CD4-positive, alpha-beta T cell (primary cell): Measurements from ENCODE around the gene RBM8A. TPM values are rescaled to one million over a fixed set of nuclear protein-coding genes. Genes with fewer than 3 reads are reported as not detected.

Experiments used
- ATAC-seq: fragments of 200-7000 bp; cut with Tn5 transposase; one replicate; pipeline ENCODE4 v1.10.0; 2022; ENCODE audit warnings: mild to moderate bottlenecking; ENCODE audit not compliant: poor library complexity
- CTCF ChIA-PET: fragments of 350-600 bp; sonication (Branson Sonifier 250); formaldehyde crosslinking; loops from one replicate; lab custom pipeline; 2021; ENCODE audit warnings: antibody characterized with exemption, inconsistent platforms; lab: Charles Lee
- POLR2A ChIA-PET: fragments of 350-600 bp; sonication (Branson Sonifier 250); formaldehyde crosslinking; loops from one replicate; lab custom pipeline; 2021; ENCODE audit warnings: antibody characterized with exemption, inconsistent platforms; lab: Charles Lee
- DNase-seq, 14 experiments: peaks; one replicate each; pipeline ENCODE4 v3.0.0-alpha.2; 2013 to 2020; ENCODE audit warnings: mixed read lengths in 2 of 14
- H3K27ac ChIP-seq, 2 donors: one replicate each; pipeline versions ENCODE4 v1.5.1 to v1.7.0; 2013; ENCODE audit warnings: low read length in 2 of 2, low read depth in 1 of 2, mild to moderate bottlenecking in 1 of 2
- H3K27me3 ChIP-seq, 2 experiments: 1 replicate in 1 of 2; 2 replicates in 1 of 2; pipeline versions ENCODE4 v1.6.1 to v1.7.0; 2013; ENCODE audit warnings: low read length in 2 of 2, control low read depth in 1 of 2, mild to moderate bottlenecking in 1 of 2, moderate library complexity in 1 of 2; ENCODE audit not compliant: insufficient read depth in 2 of 2, control insufficient read depth in 1 of 2
- H3K36me3 ChIP-seq: one replicate; pipeline ENCODE4 v1.6.1; 2013; ENCODE audit warnings: low read length, control low read depth; ENCODE audit not compliant: insufficient read depth
- H3K4me1 ChIP-seq: one replicate; pipeline ENCODE4 v1.6.1; 2013; ENCODE audit warnings: low read length, control low read depth; ENCODE audit not compliant: insufficient read depth
- H3K4me3 ChIP-seq: one replicate; pipeline ENCODE4 v1.5.1; 2013; ENCODE audit warnings: mild to moderate bottlenecking, low read length, moderate library complexity
- H3K9me3 ChIP-seq, 2 experiments: 1 replicate in 1 of 2; 2 replicates in 1 of 2; pipeline versions ENCODE4 v1.6.1 to v1.7.0; 2013; ENCODE audit warnings: low read length in 2 of 2, mild to moderate bottlenecking in 2 of 2, control low read depth in 1 of 2, moderate library complexity in 1 of 2; ENCODE audit not compliant: control insufficient read depth in 1 of 2, insufficient read depth in 1 of 2
- H3K27ac Mint-ChIP-seq: one replicate; pipeline ENCODE4 v1.8.0; 2020; ENCODE audit warnings: mixed read lengths
- H3K27me3 Mint-ChIP-seq: one replicate; pipeline ENCODE4 v1.8.0; 2021; ENCODE audit warnings: mixed read lengths
- H3K36me3 Mint-ChIP-seq: one replicate; pipeline ENCODE4 v1.8.0; 2021; ENCODE audit warnings: low read depth, mixed read lengths
- H3K4me1 Mint-ChIP-seq: one replicate; pipeline ENCODE4 v1.8.0; 2021; ENCODE audit warnings: low read depth, mixed read lengths
- H3K4me3 Mint-ChIP-seq: one replicate; pipeline ENCODE4 v1.8.0; 2020; ENCODE audit warnings: mild to moderate bottlenecking, mixed read lengths
- H3K9me3 Mint-ChIP-seq: one replicate; pipeline ENCODE4 v1.8.0; 2020; ENCODE audit warnings: mixed read lengths
- intact Hi-C, 2 experiments: fragments of 100-400 bp; cut with DNase I in 1 of 2; cut with micrococcal nuclease in 1 of 2; formaldehyde crosslinking; loops; one replicate each; pipeline versions ENCODE4 v1.15.1 to v1.9.0; 2023 to 2025; cut with DNase I, micrococcal nuclease
- total RNA-seq, 174 experiments: library from RNA in 2 of 174; stranded (reverse) in 2 of 174; gene quantifications; one replicate each; pipeline ENCODE4 v1.2.3 and lab custom pipeline; 2021 to 2026
- TF ChIP-seq, protein P1 (sequence below): fragments of 200-600 bp; IDR thresholded peaks from one replicate; pipeline ENCODE4 v1.8.0; 2022; ENCODE audit warnings: antibody characterized with exemption, mild to moderate bottlenecking

The RBM8A gene
- total RNA-seq, 2 experiments from 2014 or later = 126 to 134 TPM

GRCh38 chr1:145946477-145946986 is 19.2 kb upstream of the RBM8A start:
- ChIA-PET POLR2A (no interaction called here), CTCF (no interaction called here)
- Histone ChIP-seq H3K27me3 (no peaks in the 10 kb centered on the region), H3K9me3 (no peaks in the 10 kb centered on the region), H3K4me1 (peaks cover 13% of the 10 kb centered on the region), H3K36me3 (peaks cover 58% of the 10 kb centered on the region), H3K4me3 (no peak overlapping the region), H3K27ac (no peak overlapping the region)
- Mint-ChIP-seq H3K27ac (no peak overlapping the region), H3K4me1 (peaks cover 34% of the 10 kb centered on the region), H3K27me3 (no peaks in the 10 kb centered on the region), H3K36me3 (peaks cover 71% of the 10 kb centered on the region), H3K4me3 (no peak overlapping the region), H3K9me3 (no peaks in the 10 kb centered on the region)
- ATAC-seq (no peak), DNase-seq (no peak)
- TF ChIP-seq, protein P1, sequence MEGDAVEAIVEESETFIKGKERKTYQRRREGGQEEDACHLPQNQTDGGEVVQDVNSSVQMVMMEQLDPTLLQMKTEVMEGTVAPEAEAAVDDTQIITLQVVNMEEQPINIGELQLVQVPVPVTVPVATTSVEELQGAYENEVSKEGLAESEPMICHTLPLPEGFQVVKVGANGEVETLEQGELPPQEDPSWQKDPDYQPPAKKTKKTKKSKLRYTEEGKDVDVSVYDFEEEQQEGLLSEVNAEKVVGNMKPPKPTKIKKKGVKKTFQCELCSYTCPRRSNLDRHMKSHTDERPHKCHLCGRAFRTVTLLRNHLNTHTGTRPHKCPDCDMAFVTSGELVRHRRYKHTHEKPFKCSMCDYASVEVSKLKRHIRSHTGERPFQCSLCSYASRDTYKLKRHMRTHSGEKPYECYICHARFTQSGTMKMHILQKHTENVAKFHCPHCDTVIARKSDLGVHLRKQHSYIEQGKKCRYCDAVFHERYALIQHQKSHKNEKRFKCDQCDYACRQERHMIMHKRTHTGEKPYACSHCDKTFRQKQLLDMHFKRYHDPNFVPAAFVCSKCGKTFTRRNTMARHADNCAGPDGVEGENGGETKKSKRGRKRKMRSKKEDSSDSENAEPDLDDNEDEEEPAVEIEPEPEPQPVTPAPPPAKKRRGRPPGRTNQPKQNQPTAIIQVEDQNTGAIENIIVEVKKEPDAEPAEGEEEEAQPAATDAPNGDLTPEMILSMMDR = no peak
- intact Hi-C loops = no loop called here

DNA sequence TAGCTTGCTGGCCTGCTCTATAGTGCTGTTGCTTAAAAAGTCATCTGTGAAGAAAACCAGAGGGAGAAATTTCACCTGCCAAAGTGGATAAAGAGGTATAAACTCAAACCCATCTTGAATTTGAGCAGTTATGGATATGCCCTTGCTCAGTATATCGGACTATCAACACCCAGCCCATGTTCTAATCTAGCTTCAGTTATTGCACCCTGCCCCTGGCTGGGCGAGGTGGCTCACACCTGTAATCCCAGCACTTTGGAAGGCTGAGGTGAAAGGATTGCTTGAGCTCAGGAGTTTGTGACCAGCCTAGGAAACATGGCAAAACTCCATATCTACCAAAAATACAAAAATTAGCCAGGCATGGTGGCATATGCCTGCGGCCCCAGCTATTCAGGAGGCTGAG is 17.2 kb upstream of the RBM8A start:
- Mint-ChIP-seq H3K36me3 (peaks cover 70% of the 10 kb centered on the region), H3K4me1 (peaks cover 18% of the 10 kb centered on the region), H3K4me3 (no peak overlapping the region), H3K27me3 (no peaks in the 10 kb centered on the region), H3K27ac (no peak overlapping the region), H3K9me3 (no peaks in the 10 kb centered on the region)
- Histone ChIP-seq H3K4me1 (no peaks in the 10 kb centered on the region), H3K36me3 (peaks cover 64% of the 10 kb centered on the region), H3K9me3 (no peaks in the 10 kb centered on the region), H3K4me3 (no peak overlapping the region), H3K27ac (no peak overlapping the region), H3K27me3 (no peaks in the 10 kb centered on the region)
- intact Hi-C loops = no loop called here
- ChIA-PET CTCF (interaction anchor here (2.6 kb wide), 1 partner anchor 17 kb away, joined by 9 read pairs; the partner anchor contains the start of gene RBM8A), POLR2A (interaction anchor here (1.2 to 4.1 kb wide), 2 partner anchors 13 to 21 kb away, joined by 5 to 16 read pairs; partner anchors contain the start of genes ANKRD34A, LIX1L and POLR3GL)
- TF ChIP-seq, protein P1 = no peak
- DNase-seq (no peak), ATAC-seq (no peak)

DNA sequence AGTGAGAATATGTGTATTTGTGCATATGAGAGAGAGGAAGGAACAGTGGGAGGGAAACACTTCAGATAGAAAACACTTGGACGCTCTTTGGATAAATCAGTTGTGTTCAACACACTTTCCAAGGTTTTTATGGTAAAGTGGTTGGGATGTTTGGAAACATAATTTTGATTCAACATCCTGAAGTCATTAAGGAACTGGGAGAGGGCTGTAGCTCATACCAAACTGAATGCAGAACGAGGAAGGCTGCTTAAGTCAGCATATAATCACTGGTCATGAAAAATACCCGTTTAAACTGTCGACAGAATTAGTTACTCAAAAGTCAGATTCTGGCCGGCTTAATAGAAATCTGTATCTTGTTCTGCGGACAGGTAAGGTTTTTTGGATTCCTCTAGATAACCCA is 15.6 kb upstream of the RBM8A start:
- TF ChIP-seq, protein P1 = no peak
- intact Hi-C loops = no loop called here
- ATAC-seq = no peak
- Mint-ChIP-seq H3K36me3 (peaks cover 70% of the 10 kb centered on the region), H3K27me3 (no peaks in the 10 kb centered on the region), H3K9me3 (no peaks in the 10 kb centered on the region), H3K4me1 (peaks cover 11% of the 10 kb centered on the region), H3K4me3 (no peak overlapping the region), H3K27ac (no peak overlapping the region)
- H3K4me3 ChIP-seq = no peak overlapping the region
- no peak for DNase-seq
- H3K4me1 ChIP-seq = no peaks in the 10 kb centered on the region
- no peak overlapping the region for H3K27ac ChIP-seq
- POLR2A ChIA-PET = interaction anchor here (0.8 to 4.1 kb wide), 5 partner anchors 15 to 24 kb away, joined by 3 to 16 read pairs (median 5); partner anchors contain the start of genes ANKRD34A, LIX1L, PEX11B and POLR3GL
- H3K36me3 ChIP-seq = peaks cover 64% of the 10 kb centered on the region
- no peaks in the 10 kb centered on the region for H3K9me3 ChIP-seq
- CTCF ChIA-PET = interaction anchor here (1.1 to 2.6 kb wide), 2 partner anchors 16 to 65 kb away, joined by 4 to 9 read pairs; partner anchors contain the start of gene RBM8A
- no peaks in the 10 kb centered on the region for H3K27me3 ChIP-seq
